Measurements from ENCODE around the gene KDM2B.

The KDM2B gene

GRCh38 chr12:121448771-121449315, 132.0 kb downstream of the KDM2B start:
- no peak overlapping the region for H3K4me3 ChIP-seq (ENCODE audit: low read length)
- no peak for DNase-seq (ENCODE audit: low read depth)
- TF ChIP-seq CTCF (conservative IDR thresholded peaks at IDR 0.05; ENCODE audit: low read depth, low read length) = no peak

- H3K4me3 ChIP-seq (ENCODE audit: low read length) = no peak overlapping the region
- no peak for DNase-seq (ENCODE audit: low read depth)
- no peak for TF ChIP-seq CTCF (conservative IDR thresholded peaks at IDR 0.05; ENCODE audit: low read depth, low read length)
Observed at GRCh38 chr12:121446750-121447149, 134.1 kb downstream of the KDM2B start.

GRCh38 chr12:121444842-121445202, 136.0 kb downstream of the KDM2B start:
- DNase-seq (ENCODE audit: low read depth) = no peak
- H3K4me3 ChIP-seq (ENCODE audit: low read length) = no peak overlapping the region
- TF ChIP-seq CTCF (conservative IDR thresholded peaks at IDR 0.05; ENCODE audit: low read depth, low read length) = no peak

GRCh38 chr12:121443911-121444841, 136.6 kb downstream of the KDM2B start:
- no peak for DNase-seq (ENCODE audit: low read depth)
- no peak for TF ChIP-seq CTCF (conservative IDR thresholded peaks at IDR 0.05; ENCODE audit: low read depth, low read length)
- H3K4me3 ChIP-seq (ENCODE audit: low read length) = no peak overlapping the region

GRCh38 chr12:121443193-121443870, 137.5 kb downstream of the KDM2B start:
- H3K4me3 ChIP-seq (ENCODE audit: low read length) = no peak overlapping the region
- TF ChIP-seq CTCF (conservative IDR thresholded peaks at IDR 0.05; ENCODE audit: low read depth, low read length) = peak; percentile 96
- no peak for DNase-seq (ENCODE audit: low read depth)

GRCh38 chr12:121442028-121442948, 138.5 kb downstream of the KDM2B start:
- no peak for DNase-seq (ENCODE audit: low read depth)
- H3K4me3 ChIP-seq (ENCODE audit: low read length) = no peak overlapping the region
- TF ChIP-seq CTCF (conservative IDR thresholded peaks at IDR 0.05; ENCODE audit: low read depth, low read length) = no peak
